ENCODE results near the gene MIOX. TPM values are rescaled to one million over a fixed set of nuclear protein-coding genes. Genes with fewer than 3 reads are reported as not detected.

Gene MIOX
- polyA plus RNA-seq, 1 donor from 2014 or later = not detected

GRCh38 chr22:50489363-50490243 is 2.9 kb downstream of the MIOX start:
- Histone ChIP-seq H3K27ac (ENCODE audit: low read length) (no peak overlapping the region), H3K9me3 (ENCODE audit: low read length) (no peaks in the 10 kb centered on the region), H2AFZ (ENCODE audit: low read depth, low read length) (no peak overlapping the region), H3F3A (ENCODE audit: insufficient read depth, low read length, poor library complexity, severe bottlenecking) (no peaks in the 10 kb centered on the region), H3K36me3 (ENCODE audit: insufficient read depth, low read length) (no peaks in the 10 kb centered on the region), H3K9me2 (ENCODE audit: insufficient read depth, low read length) (no peaks in the 10 kb centered on the region), H3K4me3 (ENCODE audit: low read length) (no peak overlapping the region), H3K4me2 (ENCODE audit: low read length) (no peak overlapping the region), H3K79me2 (replicated peaks; ENCODE audit: insufficient read depth, low read length) (no peaks in the 10 kb centered on the region), H3K9ac (ENCODE audit: low read length) (no peak overlapping the region), H4K20me1 (ENCODE audit: insufficient read depth) (no peaks in the 10 kb centered on the region), H3K27me3 (ENCODE audit: insufficient read depth, low read depth, low read length) (no peaks in the 10 kb centered on the region)
- TF ChIP-seq RAD21 (conservative IDR thresholded peaks at IDR 0.05) = no peak
- TF ChIP-seq EP300 (conservative IDR thresholded peaks at IDR 0.05; ENCODE audit: poor library complexity, severe bottlenecking) = no peak
- TF ChIP-seq TAF1 (IDR thresholded peaks at IDR 0.05; ENCODE audit: low read depth) = no peak
- TF ChIP-seq EZH2 (IDR thresholded peaks at IDR 0.05; ENCODE audit: borderline replicate concordance, insufficient read depth, low read length, poor library complexity, severe bottlenecking) = no peak
- no peak for TF ChIP-seq REST (IDR thresholded peaks at IDR 0.05; ENCODE audit: borderline replicate concordance)
- no peak for TF ChIP-seq CTCF (IDR thresholded peaks at IDR 0.05; ENCODE audit: poor library complexity, severe bottlenecking)
- TF ChIP-seq POLR2AphosphoS5 (IDR thresholded peaks at IDR 0.05) = no peak
- TF ChIP-seq MXI1 (conservative IDR thresholded peaks at IDR 0.05; ENCODE audit: poor library complexity, severe bottlenecking) = no peak
- TF ChIP-seq SMC3 (conservative IDR thresholded peaks at IDR 0.05; ENCODE audit: poor library complexity) = no peak

GRCh38 chr22:50490531-50491308 is 4.1 kb downstream of the MIOX start:
- Histone ChIP-seq H2AFZ (ENCODE audit: low read depth, low read length) (no peak overlapping the region), H3K4me3 (ENCODE audit: low read length) (no peak overlapping the region), H3K9me2 (ENCODE audit: insufficient read depth, low read length) (no peaks in the 10 kb centered on the region), H3F3A (ENCODE audit: insufficient read depth, low read length, poor library complexity, severe bottlenecking) (no peaks in the 10 kb centered on the region), H3K27me3 (ENCODE audit: insufficient read depth, low read depth, low read length) (no peaks in the 10 kb centered on the region), H3K36me3 (ENCODE audit: insufficient read depth, low read length) (no peaks in the 10 kb centered on the region), H3K27ac (ENCODE audit: low read length) (no peak overlapping the region), H3K9ac (ENCODE audit: low read length) (no peak overlapping the region), H4K20me1 (ENCODE audit: insufficient read depth) (no peaks in the 10 kb centered on the region), H3K9me3 (ENCODE audit: low read length) (no peaks in the 10 kb centered on the region), H3K4me2 (ENCODE audit: low read length) (no peak overlapping the region), H3K79me2 (replicated peaks; ENCODE audit: insufficient read depth, low read length) (no peaks in the 10 kb centered on the region)
- no peak for TF ChIP-seq CTCF (IDR thresholded peaks at IDR 0.05; ENCODE audit: poor library complexity, severe bottlenecking)
- no peak for TF ChIP-seq MXI1 (conservative IDR thresholded peaks at IDR 0.05; ENCODE audit: poor library complexity, severe bottlenecking)
- TF ChIP-seq POLR2AphosphoS5 (IDR thresholded peaks at IDR 0.05) = no peak
- no peak for TF ChIP-seq RAD21 (conservative IDR thresholded peaks at IDR 0.05)
- no peak for TF ChIP-seq EP300 (conservative IDR thresholded peaks at IDR 0.05; ENCODE audit: poor library complexity, severe bottlenecking)
- no peak for TF ChIP-seq TAF1 (IDR thresholded peaks at IDR 0.05; ENCODE audit: low read depth)
- TF ChIP-seq SMC3 (conservative IDR thresholded peaks at IDR 0.05; ENCODE audit: poor library complexity) = no peak
- no peak for TF ChIP-seq REST (IDR thresholded peaks at IDR 0.05; ENCODE audit: borderline replicate concordance)
- TF ChIP-seq EZH2 (IDR thresholded peaks at IDR 0.05; ENCODE audit: borderline replicate concordance, insufficient read depth, low read length, poor library complexity, severe bottlenecking) = no peak
